ENCODE data around the gene CETN3. TPM values are rescaled to one million over a fixed set of nuclear protein-coding genes. Genes with fewer than 3 reads are reported as not detected.
A peak's percentile ranks its signal among the peaks of the same experiment; 100 is the strongest.

Gene CETN3
- total and polyA plus RNA-seq, 2 of the 13 experiments (the other 11 are each of a cell fraction or from before 2014, with no cell fraction given), result 15.4 to 71.5 TPM

DNA sequence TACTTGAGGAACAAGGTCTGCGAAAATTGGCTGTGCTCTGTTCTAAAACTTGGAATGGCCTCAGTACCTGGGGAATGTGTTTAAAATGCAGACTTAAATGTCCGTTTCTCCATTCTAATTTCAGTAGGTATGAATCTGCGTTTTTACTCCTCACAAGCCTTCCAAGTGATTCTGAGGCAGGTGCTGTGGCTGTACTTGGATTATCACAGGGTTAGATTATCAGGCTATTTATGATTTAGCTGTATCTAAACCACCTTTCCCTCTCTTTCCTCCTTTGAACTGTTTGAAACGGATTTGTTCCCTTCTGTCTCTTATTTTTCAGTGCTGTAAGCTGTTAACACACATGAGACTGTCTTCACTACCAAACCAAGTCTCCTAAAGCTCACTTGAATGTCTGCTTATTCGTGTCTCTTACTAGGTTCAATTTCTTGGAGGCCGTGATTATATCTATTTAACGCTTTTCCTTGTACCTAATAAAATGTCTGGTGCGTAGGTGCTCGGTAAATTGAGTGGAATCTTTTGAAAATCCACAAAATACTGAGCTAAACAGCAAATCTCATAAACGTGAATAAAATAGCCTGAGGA, 714 bp upstream of the CETN3 start (continued):
- TF ChIP-seq, protein P1, sequence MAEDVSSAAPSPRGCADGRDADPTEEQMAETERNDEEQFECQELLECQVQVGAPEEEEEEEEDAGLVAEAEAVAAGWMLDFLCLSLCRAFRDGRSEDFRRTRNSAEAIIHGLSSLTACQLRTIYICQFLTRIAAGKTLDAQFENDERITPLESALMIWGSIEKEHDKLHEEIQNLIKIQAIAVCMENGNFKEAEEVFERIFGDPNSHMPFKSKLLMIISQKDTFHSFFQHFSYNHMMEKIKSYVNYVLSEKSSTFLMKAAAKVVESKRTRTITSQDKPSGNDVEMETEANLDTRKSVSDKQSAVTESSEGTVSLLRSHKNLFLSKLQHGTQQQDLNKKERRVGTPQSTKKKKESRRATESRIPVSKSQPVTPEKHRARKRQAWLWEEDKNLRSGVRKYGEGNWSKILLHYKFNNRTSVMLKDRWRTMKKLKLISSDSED (CRISPR knock-in tag; IDR thresholded peaks at IDR 0.05), result 0 out of 2 replicates have a peak, but pooled peaks have one; percentile 56
- TF ChIP-seq RARG (CRISPR knock-in tag; IDR thresholded peaks at IDR 0.05; ENCODE audit: low read depth), result 0 out of 2 replicates have a peak, but pooled peaks have one; percentile 26
- TF ChIP-seq, protein P2, sequence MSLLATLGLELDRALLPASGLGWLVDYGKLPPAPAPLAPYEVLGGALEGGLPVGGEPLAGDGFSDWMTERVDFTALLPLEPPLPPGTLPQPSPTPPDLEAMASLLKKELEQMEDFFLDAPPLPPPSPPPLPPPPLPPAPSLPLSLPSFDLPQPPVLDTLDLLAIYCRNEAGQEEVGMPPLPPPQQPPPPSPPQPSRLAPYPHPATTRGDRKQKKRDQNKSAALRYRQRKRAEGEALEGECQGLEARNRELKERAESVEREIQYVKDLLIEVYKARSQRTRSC (CRISPR knock-in tag; IDR thresholded peaks at IDR 0.05; ENCODE audit: low read depth), result no peak
- no peak for TF ChIP-seq ZNF331 (CRISPR knock-in tag; IDR thresholded peaks at IDR 0.05)
- TF ChIP-seq ZNF777 (CRISPR knock-in tag; IDR thresholded peaks at IDR 0.05), result no peak
- no peak for TF ChIP-seq SRSF1 (optimal IDR thresholded peaks at IDR 0.05; ENCODE audit: low read depth, low read length)
- no peak for TF ChIP-seq ZNF616 (CRISPR knock-in tag; IDR thresholded peaks at IDR 0.05; ENCODE audit: low read depth)
- TF ChIP-seq, protein P3, sequence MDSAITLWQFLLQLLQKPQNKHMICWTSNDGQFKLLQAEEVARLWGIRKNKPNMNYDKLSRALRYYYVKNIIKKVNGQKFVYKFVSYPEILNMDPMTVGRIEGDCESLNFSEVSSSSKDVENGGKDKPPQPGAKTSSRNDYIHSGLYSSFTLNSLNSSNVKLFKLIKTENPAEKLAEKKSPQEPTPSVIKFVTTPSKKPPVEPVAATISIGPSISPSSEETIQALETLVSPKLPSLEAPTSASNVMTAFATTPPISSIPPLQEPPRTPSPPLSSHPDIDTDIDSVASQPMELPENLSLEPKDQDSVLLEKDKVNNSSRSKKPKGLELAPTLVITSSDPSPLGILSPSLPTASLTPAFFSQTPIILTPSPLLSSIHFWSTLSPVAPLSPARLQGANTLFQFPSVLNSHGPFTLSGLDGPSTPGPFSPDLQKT (CRISPR knock-in tag; IDR thresholded peaks at IDR 0.05; ENCODE audit: borderline replicate concordance), result no peak
- no peak for TF ChIP-seq PITX1 (CRISPR knock-in tag; IDR thresholded peaks at IDR 0.05)
- no peak for TF ChIP-seq ZFP90 (CRISPR knock-in tag; IDR thresholded peaks at IDR 0.05; ENCODE audit: borderline replicate concordance)
- TF ChIP-seq, protein P4, sequence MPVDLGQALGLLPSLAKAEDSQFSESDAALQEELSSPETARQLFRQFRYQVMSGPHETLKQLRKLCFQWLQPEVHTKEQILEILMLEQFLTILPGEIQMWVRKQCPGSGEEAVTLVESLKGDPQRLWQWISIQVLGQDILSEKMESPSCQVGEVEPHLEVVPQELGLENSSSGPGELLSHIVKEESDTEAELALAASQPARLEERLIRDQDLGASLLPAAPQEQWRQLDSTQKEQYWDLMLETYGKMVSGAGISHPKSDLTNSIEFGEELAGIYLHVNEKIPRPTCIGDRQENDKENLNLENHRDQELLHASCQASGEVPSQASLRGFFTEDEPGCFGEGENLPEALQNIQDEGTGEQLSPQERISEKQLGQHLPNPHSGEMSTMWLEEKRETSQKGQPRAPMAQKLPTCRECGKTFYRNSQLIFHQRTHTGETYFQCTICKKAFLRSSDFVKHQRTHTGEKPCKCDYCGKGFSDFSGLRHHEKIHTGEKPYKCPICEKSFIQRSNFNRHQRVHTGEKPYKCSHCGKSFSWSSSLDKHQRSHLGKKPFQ (CRISPR knock-in tag; IDR thresholded peaks at IDR 0.05; ENCODE audit: insufficient replicate concordance), result peak; percentile 34
- no peak for TF ChIP-seq HNRNPL (IDR thresholded peaks at IDR 0.05; ENCODE audit: low read depth, low read length)
- no peak for TF ChIP-seq MED8 (CRISPR knock-in tag; IDR thresholded peaks at IDR 0.05; ENCODE audit: insufficient replicate concordance)
- TF ChIP-seq ZNF33A (CRISPR knock-in tag; IDR thresholded peaks at IDR 0.05; ENCODE audit: borderline replicate concordance), result no peak
- TF ChIP-seq JARID2 (CRISPR knock-in tag; IDR thresholded peaks at IDR 0.05; ENCODE audit: insufficient replicate concordance), result no peak
- TF ChIP-seq CEBPG (CRISPR knock-in tag; IDR thresholded peaks at IDR 0.05), result 0 out of 2 replicates have a peak, but pooled peaks have one; percentile 0
- peak; percentile 24; the same call in 1 of the 2 replicates for TF ChIP-seq RNF2 (conservative IDR thresholded peaks at IDR 0.05; ENCODE audit: low read depth)
- TF ChIP-seq NFE2L1 (CRISPR knock-in tag; IDR thresholded peaks at IDR 0.05; ENCODE audit: borderline replicate concordance), result no peak
- no peak for TF ChIP-seq SOX13 (IDR thresholded peaks at IDR 0.05)
- TF ChIP-seq SOX13 (CRISPR knock-in tag; conservative IDR thresholded peaks at IDR 0.05 in 1 of 2, IDR thresholded peaks at IDR 0.05 in 1 of 2), result peak in 1 of 2 experiments; percentile 3; a peak in 1 of 4 replicates
- no peak for TF ChIP-seq MXD4 (CRISPR knock-in tag; IDR thresholded peaks at IDR 0.05)
- peak; percentile 9 for TF ChIP-seq ZNF614 (CRISPR knock-in tag; IDR thresholded peaks at IDR 0.05; ENCODE audit: borderline replicate concordance)
- TF ChIP-seq, protein P5, sequence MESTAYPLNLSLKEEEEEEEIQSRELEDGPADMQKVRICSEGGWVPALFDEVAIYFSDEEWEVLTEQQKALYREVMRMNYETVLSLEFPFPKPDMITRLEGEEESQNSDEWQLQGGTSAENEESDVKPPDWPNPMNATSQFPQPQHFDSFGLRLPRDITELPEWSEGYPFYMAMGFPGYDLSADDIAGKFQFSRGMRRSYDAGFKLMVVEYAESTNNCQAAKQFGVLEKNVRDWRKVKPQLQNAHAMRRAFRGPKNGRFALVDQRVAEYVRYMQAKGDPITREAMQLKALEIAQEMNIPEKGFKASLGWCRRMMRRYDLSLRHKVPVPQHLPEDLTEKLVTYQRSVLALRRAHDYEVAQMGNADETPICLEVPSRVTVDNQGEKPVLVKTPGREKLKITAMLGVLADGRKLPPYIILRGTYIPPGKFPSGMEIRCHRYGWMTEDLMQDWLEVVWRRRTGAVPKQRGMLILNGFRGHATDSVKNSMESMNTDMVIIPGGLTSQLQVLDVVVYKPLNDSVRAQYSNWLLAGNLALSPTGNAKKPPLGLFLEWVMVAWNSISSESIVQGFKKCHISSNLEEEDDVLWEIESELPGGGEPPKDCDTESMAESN (CRISPR knock-in tag; conservative IDR thresholded peaks at IDR 0.05), result 0 out of 2 replicates have a peak, but pooled peaks have one; percentile 15

Data from HepG2 (cell line).